Muscle layer of colon (tissue), 2 donors: Measurements from ENCODE around the gene NRN1L.
A peak's percentile ranks its signal among the peaks of the same experiment; 100 is the strongest.

Experiments
- H3K27ac ChIP-seq: one replicate; pipeline ENCODE4 v1.7.0; 2013; ENCODE audit warnings: low read depth, mild to moderate bottlenecking, low read length, moderate library complexity
- H3K27me3 ChIP-seq, 2 donors: one replicate each; pipeline ENCODE4 v1.7.0; 2013; ENCODE audit warnings: low read length in 2 of 2, mild to moderate bottlenecking in 2 of 2; ENCODE audit not compliant: insufficient read depth in 2 of 2, control insufficient read depth in 1 of 2
- H3K36me3 ChIP-seq: one replicate; pipeline ENCODE4 v1.7.0; 2013; ENCODE audit warnings: mild to moderate bottlenecking, low read length; ENCODE audit not compliant: insufficient read depth
- H3K4me1 ChIP-seq: one replicate; pipeline ENCODE4 v1.7.0; 2013; ENCODE audit warnings: mild to moderate bottlenecking, low read length; ENCODE audit not compliant: insufficient read depth
- H3K4me3 ChIP-seq, 2 donors: one replicate each; pipeline ENCODE4 v1.7.0; 2013; ENCODE audit warnings: low read length in 2 of 2, low read depth in 1 of 2, mild to moderate bottlenecking in 1 of 2, moderate library complexity in 1 of 2
- H3K9ac ChIP-seq: one replicate; pipeline ENCODE4 v1.7.0; 2013; ENCODE audit warnings: low read length
- H3K9me3 ChIP-seq: one replicate; pipeline ENCODE4 v1.7.0; 2013; ENCODE audit warnings: mild to moderate bottlenecking, low read length
- donor health status: abdominal sarcoma.
- donor health status: Adenocarcinoma of cecum.

The NRN1L gene

GRCh38 chr16:67885545-67885944 lies 860 bp downstream of the NRN1L start:
- no peaks in the 10 kb centered on the region for H3K27me3 ChIP-seq
- no peak overlapping the region for H3K27ac ChIP-seq
- peaks cover 4% of the 10 kb centered on the region for H3K4me1 ChIP-seq
- no peak overlapping the region for H3K9ac ChIP-seq
- H3K36me3 ChIP-seq = peaks cover 34% of the 10 kb centered on the region
- no peaks in the 10 kb centered on the region for H3K9me3 ChIP-seq
- H3K4me3 ChIP-seq = no peak overlapping the region

- peaks cover 30% of the 10 kb centered on the region for H3K36me3 ChIP-seq
- H3K4me3 ChIP-seq = no peak overlapping the region
- H3K9ac ChIP-seq = no peak overlapping the region
- H3K27me3 ChIP-seq = no peaks in the 10 kb centered on the region
- H3K4me1 ChIP-seq = peaks cover 4% of the 10 kb centered on the region
- no peaks in the 10 kb centered on the region for H3K9me3 ChIP-seq
- no peak overlapping the region for H3K27ac ChIP-seq
Measured at GRCh38 chr16:67885976-67886375, 1.3 kb downstream of the NRN1L start.

GRCh38 chr16:67886387-67886786 lies 1.7 kb downstream of the NRN1L start:
- no peaks in the 10 kb centered on the region for H3K9me3 ChIP-seq
- no peak overlapping the region for H3K9ac ChIP-seq
- peaks cover 4% of the 10 kb centered on the region for H3K4me1 ChIP-seq
- H3K4me3 ChIP-seq = no peak overlapping the region
- H3K27me3 ChIP-seq = no peaks in the 10 kb centered on the region
- peaks cover 26% of the 10 kb centered on the region for H3K36me3 ChIP-seq
- H3K27ac ChIP-seq = no peak overlapping the region

- no peak overlapping the region for H3K4me3 ChIP-seq
- H3K27me3 ChIP-seq = no peaks in the 10 kb centered on the region
- H3K9me3 ChIP-seq = no peaks in the 10 kb centered on the region
- peaks cover 6% of the 10 kb centered on the region for H3K36me3 ChIP-seq
- peaks cover 4% of the 10 kb centered on the region for H3K4me1 ChIP-seq
- no peak overlapping the region for H3K27ac ChIP-seq
- H3K9ac ChIP-seq = no peak overlapping the region
Measured at GRCh38 chr16:67888331-67888730, 3.6 kb downstream of the NRN1L start.

- Histone ChIP-seq H3K36me3 (no peaks in the 10 kb centered on the region), H3K27ac (peak overlapping the region; percentile 63), H3K9me3 (no peaks in the 10 kb centered on the region), H3K4me3 (peak overlapping the region in 1 of 2 donors; percentile 63), H3K27me3 (no peaks in the 10 kb centered on the region), H3K4me1 (peaks cover 20% of the 10 kb centered on the region), H3K9ac (peak overlapping the region; percentile 57)
Measured at GRCh38 chr16:67892375-67892774, 7.7 kb downstream of the NRN1L start.

- peak within 1 kb of the TSS; percentile 90 for H3K9ac ChIP-seq
- no peaks in the 10 kb centered on the region for H3K36me3 ChIP-seq
- H3K4me1 ChIP-seq = peaks cover 23% of the 10 kb centered on the region
- no peaks in the 10 kb centered on the region for H3K27me3 ChIP-seq
- peak within 1 kb of the TSS; percentile 81 to 91 for H3K4me3 ChIP-seq
- H3K9me3 ChIP-seq = no peaks in the 10 kb centered on the region
- peak within 1 kb of the TSS; percentile 97 for H3K27ac ChIP-seq
Measured at GRCh38 chr16:67892899-67893742, 8.4 kb downstream of the NRN1L start, which contains the start of gene PSKH1. TSS of gene PSKH1 (plus strand) at chr16:67893254. CDS start at chr16:67908750, 15,496 bp downstream.

GRCh38 chr16:67893743-67894399 lies 9.2 kb downstream of the NRN1L start:
- peaks cover 23% of the 10 kb centered on the region for H3K4me1 ChIP-seq

GRCh38 chr16:67897231-67897630 lies 12.5 kb downstream of the NRN1L start:
- no peak overlapping the region for H3K9ac ChIP-seq
- H3K4me3 ChIP-seq = no peak overlapping the region
- H3K27me3 ChIP-seq = no peaks in the 10 kb centered on the region
- no peaks in the 10 kb centered on the region for H3K36me3 ChIP-seq
- H3K4me1 ChIP-seq = peaks cover 23% of the 10 kb centered on the region
- no peak overlapping the region for H3K27ac ChIP-seq
- H3K9me3 ChIP-seq = no peaks in the 10 kb centered on the region

More at GRCh38 chr16:67893743-67894399, 9.2 kb downstream of the NRN1L start:
- Histone ChIP-seq H3K36me3 (no peaks in the 10 kb centered on the region), H3K4me3 (peak overlapping the region; percentile 81 to 91), H3K9me3 (no peaks in the 10 kb centered on the region), H3K27me3 (no peaks in the 10 kb centered on the region), H3K27ac (peak overlapping the region; percentile 97), H3K9ac (peak overlapping the region; percentile 90)

- Histone ChIP-seq H3K27ac (no peak overlapping the region), H3K9ac (no peak overlapping the region), H3K9me3 (no peaks in the 10 kb centered on the region), H3K4me3 (no peak overlapping the region), H3K27me3 (no peaks in the 10 kb centered on the region), H3K36me3 (peaks cover 10% of the 10 kb centered on the region), H3K4me1 (peaks cover 9% of the 10 kb centered on the region)
Measured at GRCh38 chr16:67901734-67902133, 17.0 kb downstream of the NRN1L start.

- Histone ChIP-seq H3K4me3 (no peak overlapping the region), H3K4me1 (no peaks in the 10 kb centered on the region), H3K36me3 (peaks cover 10% of the 10 kb centered on the region), H3K9ac (no peak overlapping the region), H3K27me3 (no peaks in the 10 kb centered on the region), H3K27ac (no peak overlapping the region), H3K9me3 (no peaks in the 10 kb centered on the region)
Measured at GRCh38 chr16:67902831-67903230, 18.1 kb downstream of the NRN1L start.

GRCh38 chr16:67907397-67908180 lies 22.9 kb downstream of the NRN1L start:
- Histone ChIP-seq H3K9me3 (no peaks in the 10 kb centered on the region), H3K4me3 (no peak overlapping the region), H3K36me3 (peaks cover 42% of the 10 kb centered on the region), H3K27me3 (no peaks in the 10 kb centered on the region), H3K4me1 (no peaks in the 10 kb centered on the region), H3K27ac (no peak overlapping the region), H3K9ac (no peak overlapping the region)
